GM18526 (cell line): ENCODE measurements around the gene PRLR.

Source experiments
- POLR2A ChIP-seq: IDR thresholded peaks from 3 replicates; pipeline ENCODE4 v1.6.1; 2011; ENCODE audit not compliant: insufficient read length; ENCODE audit errors: extremely low read depth

The PRLR gene

DNA sequence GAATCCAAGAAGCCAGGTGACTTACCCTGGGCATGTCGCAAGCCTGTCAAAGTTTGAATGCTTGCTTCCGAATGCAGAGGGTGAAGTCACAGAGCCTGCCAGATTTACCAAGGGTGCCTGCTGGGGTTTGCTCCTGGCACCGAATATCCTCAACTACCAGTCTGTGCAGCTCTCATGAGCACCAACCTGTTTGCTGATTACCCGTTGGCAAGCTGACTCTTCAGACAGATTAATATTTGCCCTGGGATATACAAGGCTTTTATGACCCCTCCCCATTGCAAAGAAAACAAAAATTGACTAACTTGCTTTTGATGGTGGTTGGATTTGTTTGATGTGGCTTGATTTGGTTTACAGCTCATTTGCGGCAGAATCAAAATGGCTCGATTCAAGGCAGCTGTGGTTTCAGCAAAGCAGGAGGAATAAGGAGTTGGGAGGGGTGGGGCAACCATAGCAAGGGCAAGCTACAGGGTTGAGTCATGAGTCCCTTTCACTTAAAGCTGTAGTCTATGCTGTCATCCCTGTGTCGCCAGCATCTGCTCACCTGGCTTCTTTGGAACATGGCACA lies 100.3 kb downstream of the PRLR start:
- TF ChIP-seq POLR2A, result no peak

DNA sequence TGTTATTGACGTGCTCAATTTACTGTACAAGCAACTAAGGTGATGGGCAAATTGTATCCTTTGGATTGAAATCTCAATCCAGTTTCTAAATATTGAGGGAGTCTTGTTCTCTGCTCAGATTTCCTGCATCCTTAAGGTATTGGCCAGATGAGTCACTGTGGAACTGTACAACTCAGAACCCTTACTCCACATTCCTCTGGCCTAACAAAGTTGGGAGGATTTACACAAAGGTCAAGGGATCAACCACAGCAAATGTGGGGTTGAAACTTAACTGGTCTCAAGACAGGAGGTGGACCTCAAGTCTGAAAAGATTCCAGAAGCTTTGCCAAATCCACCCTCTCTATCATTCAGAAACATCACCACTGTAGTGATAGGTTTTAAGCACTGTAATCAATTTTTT lies 101.0 kb downstream of the PRLR start:
- TF ChIP-seq POLR2A, result no peak

DNA sequence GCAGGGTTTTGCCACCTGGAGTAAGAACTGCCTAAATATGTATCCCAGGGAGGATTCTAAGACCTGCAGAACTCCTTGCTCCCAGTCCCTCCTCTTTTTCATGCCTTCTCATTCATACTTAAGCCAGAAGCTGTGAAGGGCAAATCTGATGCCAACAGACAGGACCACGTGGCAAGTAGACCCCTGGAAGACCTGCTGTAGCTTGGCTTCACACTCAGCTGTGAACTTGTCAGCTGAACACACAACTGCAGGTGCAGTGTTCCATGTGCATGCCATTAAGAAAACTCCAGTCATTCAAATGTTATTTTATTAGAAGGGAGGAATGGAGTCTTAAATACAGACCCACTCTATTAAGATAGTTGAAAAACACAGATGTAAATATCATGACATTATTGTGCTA lies 103.3 kb downstream of the PRLR start:
- no peak for TF ChIP-seq POLR2A

DNA sequence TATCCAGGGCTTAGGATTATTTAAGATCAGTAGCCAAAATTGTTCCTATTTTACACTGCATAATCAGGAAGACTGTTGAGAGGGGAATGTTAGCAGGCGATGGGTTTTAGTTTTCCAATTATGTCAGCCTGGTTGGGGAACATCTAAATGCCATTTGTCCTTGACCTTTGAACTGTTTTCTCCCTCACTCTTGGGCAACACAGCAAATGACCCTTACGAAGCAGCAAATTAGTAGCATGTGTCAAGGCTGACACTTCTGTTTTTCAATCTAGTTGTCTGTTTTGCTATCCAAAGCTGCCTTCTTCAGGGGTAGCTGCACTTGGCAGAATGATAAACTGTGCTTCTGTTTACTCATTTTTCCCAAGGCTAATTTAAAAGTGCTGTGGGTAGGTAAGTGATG lies 104.5 kb downstream of the PRLR start:
- TF ChIP-seq POLR2A, result no peak

DNA sequence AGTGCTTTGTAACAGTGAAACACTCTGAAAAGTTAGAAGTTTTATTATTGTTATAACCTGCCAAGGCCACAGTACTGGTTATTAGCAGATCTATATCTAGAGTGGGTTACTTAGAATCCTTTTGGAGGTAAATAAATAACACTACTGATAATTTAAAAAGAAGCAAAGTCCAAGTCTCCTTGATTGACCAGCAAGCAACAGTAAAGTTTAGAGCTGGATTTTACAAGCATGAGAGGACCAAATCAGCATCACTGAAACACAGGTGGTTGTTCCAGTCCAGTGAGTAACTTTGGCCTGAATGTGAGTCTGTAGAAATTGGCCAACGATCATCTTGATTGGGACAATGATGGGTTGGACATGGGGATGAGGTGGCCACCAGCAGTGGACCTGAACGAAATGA lies 105.4 kb downstream of the PRLR start:
- TF ChIP-seq POLR2A, result no peak

DNA sequence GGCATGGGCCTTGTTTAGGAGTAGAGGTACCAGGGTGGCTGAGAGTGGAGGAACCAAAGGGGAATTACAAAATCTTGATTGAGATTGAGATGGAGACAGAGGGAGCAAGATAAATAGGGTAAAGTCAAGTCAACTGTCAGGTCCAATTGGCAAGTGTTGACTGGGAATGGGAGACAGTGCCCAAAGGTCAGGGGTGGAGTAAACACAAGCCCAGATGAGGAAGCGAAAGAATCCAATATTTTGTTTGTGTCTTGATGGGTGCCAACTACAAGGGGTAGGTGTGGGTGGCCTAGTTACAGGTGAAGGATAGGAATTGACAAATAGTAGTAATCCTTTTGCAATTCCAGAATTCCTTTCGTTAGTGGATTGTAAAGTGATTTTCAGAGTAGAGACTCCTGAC lies 107.5 kb downstream of the PRLR start:
- no peak for TF ChIP-seq POLR2A

DNA sequence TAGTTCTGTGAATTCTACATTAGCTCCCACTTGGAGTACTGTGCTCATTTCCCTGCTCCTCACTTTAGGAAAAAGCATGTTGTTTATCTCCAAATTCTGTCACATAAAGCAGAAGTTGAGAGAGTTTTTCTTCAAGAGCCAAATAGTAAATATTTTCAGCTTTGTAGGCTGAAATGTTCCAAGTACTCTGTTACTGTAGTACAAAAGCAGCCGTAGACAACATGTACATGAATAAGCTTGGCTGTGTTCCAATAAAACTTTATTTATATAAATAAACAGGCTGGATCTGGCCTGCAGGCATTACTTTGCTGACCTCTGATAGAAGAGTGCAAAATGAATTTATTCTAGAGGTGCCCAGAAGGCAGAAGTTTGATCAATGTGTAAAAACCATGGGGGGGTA lies 109.6 kb downstream of the PRLR start:
- TF ChIP-seq POLR2A, result no peak

DNA sequence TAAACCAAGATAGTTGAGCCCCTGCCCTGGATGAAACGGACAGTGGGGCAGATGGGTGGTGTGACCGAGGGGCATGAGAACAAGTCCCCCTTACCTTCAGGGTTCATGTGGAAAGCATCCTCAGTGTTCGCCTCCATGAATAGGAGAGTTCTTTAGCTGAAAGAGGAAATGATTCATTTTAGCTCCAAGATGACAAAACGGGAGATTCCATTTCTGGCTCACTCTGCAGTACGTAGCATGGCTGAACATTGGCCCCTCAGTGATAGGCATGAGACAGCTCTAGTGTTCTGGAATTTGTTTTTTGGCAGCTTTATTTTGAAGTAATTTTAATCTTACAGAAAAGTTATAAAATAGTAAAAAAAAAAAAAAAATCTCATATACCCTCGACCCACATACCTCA lies 112.3 kb downstream of the PRLR start:
- no peak for TF ChIP-seq POLR2A

DNA sequence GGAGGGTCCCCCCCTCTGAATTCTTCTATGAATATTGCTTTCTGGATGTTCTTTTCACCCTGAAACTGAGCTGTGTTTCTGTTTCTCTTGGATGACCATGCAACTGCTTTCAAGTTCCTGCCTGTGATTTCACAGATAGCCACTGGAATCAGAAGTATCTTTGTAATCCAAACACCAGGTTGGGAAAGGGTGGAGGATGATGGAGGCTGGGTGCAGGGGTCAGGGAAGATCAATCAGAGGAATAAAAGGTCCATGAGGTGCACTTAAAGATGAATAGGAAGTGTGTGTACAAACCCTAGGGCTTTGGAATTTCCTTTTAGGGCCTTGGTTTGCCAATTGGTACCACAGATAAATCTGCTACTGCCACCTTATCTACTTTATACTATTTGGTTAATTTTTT lies 114.4 kb downstream of the PRLR start:
- no peak for TF ChIP-seq POLR2A

DNA sequence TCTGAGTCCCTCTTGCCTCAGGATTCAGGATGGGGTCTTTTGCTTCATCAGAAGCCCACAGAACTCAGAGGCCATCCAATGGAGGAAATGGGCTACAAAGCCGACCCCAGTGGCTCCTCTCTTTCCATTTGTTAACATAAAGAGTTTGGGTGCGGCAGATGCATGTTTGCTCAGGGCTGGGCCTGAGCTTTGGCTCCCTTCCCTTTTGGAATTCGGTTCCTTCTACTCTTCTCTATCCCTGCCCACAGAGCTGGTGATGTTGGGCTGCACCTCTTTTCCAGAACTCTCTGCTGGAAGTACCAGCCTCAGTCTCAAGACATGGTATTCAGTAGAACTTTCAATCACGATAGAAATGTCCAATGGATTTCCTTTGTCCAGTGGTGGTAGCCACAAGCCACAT lies 115.6 kb downstream of the PRLR start:
- no peak for TF ChIP-seq POLR2A

DNA sequence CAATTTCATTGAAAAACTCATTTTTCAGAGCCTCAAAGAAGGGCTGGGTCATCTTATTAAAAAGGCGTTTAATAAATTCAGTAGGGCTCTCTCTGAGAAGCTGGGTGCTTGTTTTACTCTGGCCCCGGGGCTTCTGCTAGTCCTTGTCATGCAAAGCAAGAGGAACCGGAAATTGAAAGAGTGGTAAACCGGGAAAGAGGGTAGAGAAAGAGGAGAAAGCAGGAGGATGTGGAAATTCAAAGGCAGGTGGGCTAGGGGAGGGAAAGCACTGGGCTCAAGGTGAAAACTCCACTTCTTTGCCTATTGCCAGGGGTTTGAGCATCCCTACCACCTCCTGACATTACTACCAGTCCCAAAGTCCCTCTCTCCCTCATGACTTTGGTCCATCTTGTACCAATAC lies 118.0 kb downstream of the PRLR start:
- TF ChIP-seq POLR2A, result no peak

DNA sequence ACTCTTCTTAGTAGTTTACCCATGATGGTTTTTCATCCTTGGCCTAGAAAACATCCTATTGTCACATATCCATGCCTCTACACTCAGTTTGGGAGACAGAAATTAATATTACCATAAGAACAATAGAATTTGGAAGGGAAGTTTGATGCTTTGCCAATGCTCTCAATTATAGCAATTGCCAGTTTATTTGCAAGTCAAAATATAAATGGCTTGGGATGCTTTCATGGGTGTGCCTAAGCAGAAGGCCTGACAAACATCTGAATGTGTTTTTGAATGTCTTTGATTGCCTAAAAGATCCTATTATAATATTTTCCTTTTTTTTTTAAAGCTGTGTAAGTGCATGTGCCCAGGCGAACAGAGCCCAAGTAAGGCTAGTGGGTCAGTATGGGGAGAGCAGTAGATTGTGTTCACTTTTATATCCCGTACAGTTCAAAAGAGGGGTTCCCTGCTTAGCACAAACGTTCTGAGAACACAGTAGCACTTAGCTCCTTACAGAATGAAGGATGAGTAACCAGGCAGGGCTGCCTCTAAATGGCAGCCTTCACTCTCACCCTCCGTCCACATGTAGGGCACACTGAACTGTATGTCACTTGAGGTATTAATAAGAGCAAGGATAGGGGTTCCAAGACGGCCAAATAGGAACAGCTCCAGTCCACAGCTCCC lies 126.5 kb downstream of the PRLR start:
- no peak for TF ChIP-seq POLR2A

DNA sequence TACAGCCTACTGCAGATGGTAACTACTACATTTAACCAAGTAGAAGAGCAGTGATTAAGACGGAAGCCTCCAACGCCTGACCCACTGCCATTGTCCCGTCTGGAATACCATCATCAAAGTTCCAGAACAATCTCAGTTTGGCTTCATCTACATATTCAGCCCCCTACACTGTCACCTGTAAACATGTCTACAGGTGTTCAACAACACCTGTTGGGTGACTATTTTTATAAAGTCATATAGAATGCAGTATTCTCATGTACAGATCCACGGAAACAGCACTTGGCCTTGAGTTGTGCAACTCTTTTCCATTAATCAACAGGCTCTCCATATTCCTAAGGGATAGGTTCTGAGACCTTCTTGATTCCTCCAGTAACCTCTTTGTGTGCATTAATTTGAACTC lies 129.3 kb downstream of the PRLR start:
- no peak for TF ChIP-seq POLR2A

DNA sequence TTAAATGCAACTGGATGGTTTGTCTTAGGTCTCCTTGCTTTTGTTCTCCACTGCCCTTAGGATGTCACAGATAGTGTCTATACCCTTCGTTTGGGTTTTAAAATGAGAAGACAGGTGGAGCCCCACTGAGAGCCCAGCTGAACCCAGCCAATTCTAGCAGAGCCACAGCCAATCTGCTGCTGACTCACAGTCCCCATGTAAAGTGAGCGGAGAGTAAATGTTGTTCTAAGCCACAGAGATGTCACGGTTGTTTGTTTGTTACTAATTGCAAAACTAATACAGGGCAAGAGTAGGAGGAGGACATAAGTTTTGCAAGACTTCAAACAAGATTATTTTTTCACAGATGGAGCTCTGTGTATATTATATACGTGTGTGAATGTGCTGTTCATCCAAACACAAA lies 132.1 kb downstream of the PRLR start:
- no peak for TF ChIP-seq POLR2A

DNA sequence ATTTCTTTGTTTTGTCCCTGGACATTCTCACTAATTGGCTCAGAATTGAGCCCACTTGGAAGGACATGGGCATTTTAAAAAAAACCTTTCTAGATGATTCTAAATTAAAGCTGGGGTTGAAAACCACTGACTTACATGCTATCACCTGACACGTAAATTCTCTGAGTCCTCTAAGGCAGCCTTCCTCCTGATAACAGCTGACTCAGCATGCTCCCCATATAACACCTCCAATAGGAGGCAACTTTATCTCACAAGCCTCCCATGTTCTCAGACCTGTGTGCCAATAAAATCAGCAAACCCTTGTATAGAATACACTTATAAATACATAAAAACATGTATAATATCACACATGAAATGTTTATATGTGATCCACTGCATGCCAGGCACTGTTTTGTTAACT lies 133.4 kb downstream of the PRLR start:
- no peak for TF ChIP-seq POLR2A

DNA sequence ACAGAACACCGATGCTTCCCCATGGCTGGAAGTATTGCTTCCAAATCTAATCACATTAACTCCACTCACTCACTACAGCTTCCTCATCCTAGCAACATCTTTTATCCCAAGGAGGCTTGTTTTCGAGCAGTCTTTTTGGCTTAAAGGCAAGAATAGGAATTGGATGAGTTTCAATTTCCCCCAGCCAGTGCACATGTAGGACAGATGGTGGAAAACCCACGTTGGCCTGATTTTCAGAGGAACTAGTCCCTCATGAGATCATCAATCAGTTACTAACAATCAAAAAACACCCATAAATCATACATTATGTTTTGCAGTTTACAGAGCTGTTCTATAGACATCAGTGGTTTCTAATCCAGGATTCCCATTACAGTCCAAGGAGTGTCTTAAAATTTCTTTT lies 134.1 kb downstream of the PRLR start:
- TF ChIP-seq POLR2A, result no peak

DNA sequence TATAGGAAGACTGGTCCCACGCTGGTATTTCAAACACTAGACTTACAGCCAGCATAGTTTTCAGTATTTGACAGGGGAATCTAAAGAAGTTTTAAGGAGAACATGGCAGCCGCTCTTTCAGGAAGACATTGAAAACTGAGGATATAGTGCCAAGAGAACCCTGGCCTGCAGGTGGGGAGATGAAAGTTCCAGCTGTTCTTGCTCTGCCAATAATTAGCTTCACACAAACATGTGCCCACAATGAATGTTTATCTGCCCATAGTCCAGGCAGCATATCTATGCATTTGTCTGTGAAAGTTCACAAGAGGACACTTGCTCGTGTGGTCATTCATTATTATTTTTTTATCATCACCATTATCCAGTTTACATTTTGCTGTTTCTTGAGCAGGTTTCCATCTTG lies 134.9 kb downstream of the PRLR start:
- TF ChIP-seq POLR2A, result no peak
